GM18520 (cell line): ENCODE results near the gene SH3RF1.
"Not testable (repeated sequence)": the region's sequence is repeated elsewhere in the genome, so short reads cannot be mapped to it uniquely, and the experiment has no call there.

ENCODE experiments used
- ATAC-seq: cut with Tn5 transposase; IDR thresholded peaks from one replicate; pipeline ENCODE4 v1.9.1; 2021; ENCODE audit not compliant: unreplicated experiment

The SH3RF1 gene

GRCh38 chr4:169277838-169278237 lies 7.1 kb upstream of the SH3RF1 start:
- not testable (repeated sequence) for ATAC-seq

- ATAC-seq = no peak
Observed at GRCh38 chr4:169275180-169275579, 4.4 kb upstream of the SH3RF1 start.

- no peak for ATAC-seq
Observed at GRCh38 chr4:169274033-169274432, 3.3 kb upstream of the SH3RF1 start.

- ATAC-seq = no peak
Observed at GRCh38 chr4:169272265-169272886, 1.6 kb upstream of the SH3RF1 start.

- ATAC-seq = no peak
Observed at GRCh38 chr4:169271692-169272007, 894 bp upstream of the SH3RF1 start.

- peak; percentile 29 for ATAC-seq
Observed at GRCh38 chr4:169269916-169270809, 593 bp downstream of the SH3RF1 start.

- no peak for ATAC-seq
Observed at GRCh38 chr4:169268951-169269760, 1.6 kb downstream of the SH3RF1 start.

- no peak for ATAC-seq
Observed at GRCh38 chr4:169267070-169267469, 3.7 kb downstream of the SH3RF1 start.

- ATAC-seq = no peak
Observed at GRCh38 chr4:169266661-169267060, 4.1 kb downstream of the SH3RF1 start.

GRCh38 chr4:169266081-169266480 lies 4.7 kb downstream of the SH3RF1 start:
- no peak for ATAC-seq

- ATAC-seq = no peak
Observed at GRCh38 chr4:169263791-169264392, 6.9 kb downstream of the SH3RF1 start.

GRCh38 chr4:169260217-169260866 lies 10.4 kb downstream of the SH3RF1 start:
- ATAC-seq = no peak

- ATAC-seq = no peak
Observed at GRCh38 chr4:169259271-169259670, 11.5 kb downstream of the SH3RF1 start.

- ATAC-seq = no peak
Observed at GRCh38 chr4:169258141-169258540, 12.6 kb downstream of the SH3RF1 start.

GRCh38 chr4:169256856-169257761 lies 13.6 kb downstream of the SH3RF1 start:
- no peak for ATAC-seq

- ATAC-seq = no peak
Observed at GRCh38 chr4:169256101-169256612, 14.6 kb downstream of the SH3RF1 start.

- no peak for ATAC-seq
Observed at GRCh38 chr4:169254546-169254983, 16.2 kb downstream of the SH3RF1 start.

- no peak for ATAC-seq
Observed at GRCh38 chr4:169253904-169254303, 16.9 kb downstream of the SH3RF1 start.

- no peak for ATAC-seq
Observed at GRCh38 chr4:169253113-169253671, 17.6 kb downstream of the SH3RF1 start.
